ENCODE measurements around the gene MT3.

Gene MT3

DNA sequence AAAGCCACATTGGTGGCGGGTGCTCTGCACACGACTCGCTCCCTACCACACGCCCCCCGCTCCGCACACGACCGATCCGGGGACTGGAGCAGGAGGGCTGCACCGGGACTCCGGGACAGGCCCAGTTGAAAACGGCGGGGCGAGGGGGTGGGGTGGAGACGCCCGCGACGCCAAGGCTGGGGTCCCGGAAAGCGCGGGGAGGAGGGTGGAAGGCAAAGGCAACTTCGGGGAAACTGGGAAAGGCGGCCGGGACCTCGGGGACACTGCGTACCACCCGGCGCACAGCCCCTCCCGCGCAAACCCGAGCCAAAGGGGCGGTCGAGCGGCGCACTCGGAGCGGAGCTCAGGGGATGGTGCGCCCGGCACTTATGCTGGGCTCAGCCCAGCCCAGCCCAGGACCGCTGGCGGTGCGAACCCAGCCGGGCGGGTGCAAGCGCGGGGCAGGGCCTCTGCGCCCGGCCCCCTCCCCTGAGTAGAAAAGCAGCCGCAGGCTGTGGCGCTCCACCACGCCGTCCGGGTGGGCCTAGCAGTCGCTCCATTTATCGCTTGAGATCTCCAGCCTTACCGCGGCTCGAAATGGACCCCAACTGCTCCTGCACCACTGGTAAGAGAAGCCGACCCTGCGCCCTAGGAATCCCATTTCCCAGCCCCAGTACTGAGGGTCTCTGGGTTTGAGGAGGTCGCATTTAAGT is 43.0 kb downstream of the MT3 start, which contains the start of gene MT1M:
TSS of gene MT1M (plus strand) at position 504 of the 692 bp plus-strand sequence. CDS start at position 577, 73 bp downstream.
- no peak for DNase-seq

DNA sequence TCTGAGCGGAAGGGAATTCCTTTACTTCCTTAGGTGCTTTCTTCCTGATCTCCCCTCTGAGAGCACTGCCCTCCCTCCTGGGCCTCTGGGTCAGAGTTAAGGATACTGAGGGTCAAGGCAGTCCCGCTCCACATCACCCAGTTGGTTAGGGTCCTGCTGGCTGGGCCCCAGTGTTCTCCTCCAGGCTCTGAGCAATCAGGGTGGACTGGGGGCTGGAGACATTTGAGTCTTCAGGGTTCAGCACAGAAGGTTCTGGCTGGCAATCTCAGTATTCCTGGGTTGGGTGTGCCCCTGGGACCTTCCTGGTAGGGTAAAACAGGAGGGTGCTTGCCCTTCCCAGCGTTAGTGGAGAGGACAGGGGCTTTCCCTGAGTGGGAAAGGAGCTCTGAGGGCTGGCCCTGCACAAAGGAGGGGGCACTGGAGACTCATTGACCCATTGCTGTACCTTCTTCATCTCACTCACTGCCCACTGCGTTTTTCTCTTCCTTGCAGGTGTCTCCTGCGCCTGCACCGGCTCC is 43.6 kb downstream of the MT3 start:
- no peak for DNase-seq

DNA sequence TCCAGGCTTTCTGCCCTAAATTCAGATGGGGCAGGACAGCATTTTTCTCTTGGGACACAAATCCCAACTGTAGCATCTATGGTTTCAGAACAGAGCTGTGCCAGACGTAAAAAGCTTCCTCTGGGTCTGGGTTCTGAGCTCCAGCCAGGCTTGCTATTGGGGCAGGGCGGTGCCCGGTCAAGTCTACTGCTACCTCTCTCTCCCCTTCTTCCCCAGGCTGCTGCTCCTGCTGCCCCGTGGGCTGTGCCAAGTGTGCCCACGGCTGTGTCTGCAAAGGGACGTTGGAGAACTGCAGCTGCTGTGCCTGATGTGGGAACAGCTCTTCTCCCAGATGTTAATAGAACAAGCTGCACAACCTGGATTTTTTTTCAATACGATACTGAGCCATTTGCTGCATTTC is 44.2 kb downstream of the MT3 start:
- no peak for DNase-seq

DNA sequence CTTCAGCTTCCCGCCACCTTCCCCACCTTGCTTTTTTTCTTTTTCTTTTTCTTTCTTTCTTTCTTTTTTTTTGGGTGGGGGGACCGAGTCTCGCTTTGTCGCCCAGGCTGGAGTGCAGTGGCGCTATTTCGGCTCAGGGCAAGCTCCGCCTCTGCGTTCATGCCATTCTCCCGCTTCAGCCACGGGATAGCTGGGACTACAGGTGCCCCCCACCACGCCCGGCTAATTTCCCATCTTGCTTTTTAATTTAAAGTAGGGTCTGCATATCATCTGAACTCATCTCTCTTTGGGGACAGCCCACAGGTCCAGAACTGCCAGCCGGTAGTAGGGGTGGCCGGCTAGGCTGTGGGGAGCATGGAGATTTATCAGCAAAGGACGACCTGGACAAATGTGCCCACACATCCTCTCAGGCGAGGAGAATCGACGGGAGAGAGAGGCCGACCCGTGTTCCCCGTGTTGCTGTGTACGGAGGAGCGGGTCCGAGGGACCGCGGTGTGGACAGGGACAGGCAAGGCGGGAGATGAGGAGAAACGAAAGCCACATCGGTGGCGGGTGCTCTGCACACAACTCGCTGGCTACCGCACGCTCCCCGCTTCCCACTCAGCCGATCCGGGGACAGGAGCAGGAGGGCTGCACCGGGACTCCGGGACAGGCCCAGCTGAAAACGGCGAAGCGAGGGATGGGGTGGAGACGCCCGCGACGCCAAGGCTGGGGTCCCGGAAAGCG is 45.5 kb downstream of the MT3 start:
- DNase-seq: no peak

DNA sequence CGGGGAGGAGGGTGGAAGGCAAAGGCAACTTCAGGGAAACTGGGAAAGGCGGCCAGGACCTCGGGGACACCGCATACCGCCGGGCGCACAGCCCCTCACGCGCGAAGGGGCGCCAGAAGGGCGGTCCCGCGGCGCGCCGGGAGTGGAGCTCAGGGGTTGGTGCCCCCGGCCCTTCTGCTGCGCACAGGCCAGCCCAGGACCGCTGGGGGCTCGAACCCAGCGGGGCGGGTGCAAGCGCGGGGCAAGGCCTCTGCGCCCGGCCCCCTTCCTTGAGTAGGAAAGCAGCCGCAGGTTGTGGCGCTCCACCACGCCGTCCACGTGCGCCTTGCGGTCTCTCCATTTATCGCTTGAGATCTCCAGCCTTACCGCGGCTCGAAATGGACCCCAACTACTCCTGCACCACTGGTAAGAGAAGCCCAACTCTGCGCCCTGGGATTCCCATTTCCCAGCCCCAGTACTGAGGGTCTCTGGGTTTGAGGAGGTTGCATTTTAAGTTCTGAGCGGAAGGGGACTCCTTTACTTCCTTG is 46.2 kb downstream of the MT3 start:
- no peak for DNase-seq

DNA sequence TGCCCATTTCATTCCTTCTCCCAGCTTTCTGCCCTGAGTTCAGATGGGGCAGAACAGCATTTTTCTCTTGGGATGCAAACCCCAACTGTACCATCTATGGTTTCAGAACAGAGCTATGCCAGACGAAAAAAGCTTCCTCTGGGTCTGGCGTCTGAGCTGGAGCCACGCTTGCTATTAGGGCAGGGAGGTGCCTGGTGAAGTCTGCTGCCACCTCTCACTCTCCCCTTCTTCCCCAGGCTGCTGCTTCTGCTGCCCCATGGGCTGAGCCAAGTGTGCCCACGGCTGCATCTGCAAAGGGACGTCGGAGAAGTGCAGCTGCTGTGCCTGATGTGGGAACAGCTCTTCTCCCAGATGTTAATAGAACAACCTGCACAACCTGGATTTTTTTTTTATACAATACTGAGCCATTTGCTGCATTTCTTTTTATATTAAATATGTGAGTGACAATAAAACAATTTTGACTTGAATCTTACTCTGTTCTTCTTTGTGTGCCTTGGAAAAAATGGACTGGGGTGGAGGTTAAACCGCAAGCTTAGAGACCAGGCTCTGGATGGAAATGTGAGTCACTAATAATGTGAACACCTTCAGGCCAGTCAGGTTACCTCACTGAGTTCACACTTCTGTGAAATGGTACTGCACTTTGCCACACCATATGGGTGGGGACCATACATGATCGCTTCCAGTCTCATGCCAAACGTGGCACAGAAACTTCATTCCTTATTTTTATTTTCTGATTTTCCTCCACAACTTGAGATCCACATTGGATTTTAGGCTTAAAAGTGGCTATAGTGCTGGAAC is 47.5 kb downstream of the MT3 start:
- DNase-seq: no peak

DNA sequence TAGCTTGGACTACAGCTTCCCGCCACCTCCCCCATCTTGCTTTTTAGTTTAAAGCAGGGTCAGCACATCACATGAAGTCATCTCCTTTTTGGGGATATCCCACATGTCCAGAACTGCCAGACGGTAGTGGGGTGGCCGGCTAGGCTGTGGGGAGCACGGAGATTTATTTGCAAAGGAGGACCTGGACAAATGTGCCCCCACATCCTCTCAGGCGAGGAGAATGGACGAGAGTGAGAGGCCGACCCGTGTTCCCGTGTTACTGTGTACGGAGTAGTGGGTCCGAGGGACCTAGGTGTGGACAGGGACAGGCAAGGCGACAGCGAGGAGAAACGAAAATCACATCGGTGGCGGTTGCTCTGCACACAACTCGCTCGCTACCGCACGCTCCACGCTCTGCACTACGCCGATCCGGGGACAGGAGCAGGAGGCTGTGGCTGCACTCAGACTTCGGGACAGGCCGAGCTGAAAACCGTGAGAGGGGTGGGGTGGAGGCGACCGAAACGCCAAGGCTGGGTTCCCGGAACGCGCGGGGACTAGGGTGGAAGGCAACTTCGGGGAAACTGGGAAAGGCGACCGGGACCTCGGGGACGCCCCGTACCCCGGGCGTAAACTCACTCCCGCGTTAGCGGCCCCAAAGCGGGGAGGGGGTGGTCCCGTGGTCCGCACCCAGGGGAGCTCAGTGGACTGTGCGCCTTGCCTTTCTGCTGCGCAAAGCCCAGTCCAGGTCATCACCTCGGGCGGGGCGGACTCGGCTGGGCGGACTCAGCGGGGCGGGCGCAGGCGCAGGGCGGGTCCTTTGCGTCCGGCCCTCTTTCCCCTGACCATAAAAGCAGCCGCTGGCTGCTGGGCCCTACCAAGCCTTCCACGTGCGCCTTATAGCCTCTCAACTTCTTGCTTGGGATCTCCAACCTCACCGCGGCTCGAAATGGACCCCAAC is 48.8 kb downstream of the MT3 start, which contains the start of gene MT1A:
TSS of gene MT1A (plus strand) at position 853 of the 937 bp plus-strand sequence. CDS start at position 926, 73 bp downstream.
- DNase-seq: no peak

DNA sequence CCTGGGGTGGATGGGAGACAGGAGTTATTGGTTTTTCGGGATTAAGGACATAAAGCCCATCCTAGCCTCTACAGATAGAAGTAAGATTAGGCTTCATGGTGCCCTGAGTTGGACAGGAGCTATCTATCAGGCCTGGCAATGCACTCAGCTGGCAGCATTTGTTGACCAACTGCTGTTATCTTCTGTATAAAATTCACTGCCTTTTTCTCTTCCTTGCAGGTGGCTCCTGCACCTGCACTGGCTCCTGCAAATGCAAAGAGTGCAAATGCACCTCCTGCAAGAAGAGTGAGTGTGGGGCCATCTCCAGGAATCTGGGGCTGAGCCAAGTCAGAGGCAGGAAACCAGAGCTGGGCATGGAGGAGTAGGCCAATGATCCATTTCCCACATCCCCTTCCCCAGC is 49.7 kb downstream of the MT3 start:
- no peak for DNase-seq

DNA sequence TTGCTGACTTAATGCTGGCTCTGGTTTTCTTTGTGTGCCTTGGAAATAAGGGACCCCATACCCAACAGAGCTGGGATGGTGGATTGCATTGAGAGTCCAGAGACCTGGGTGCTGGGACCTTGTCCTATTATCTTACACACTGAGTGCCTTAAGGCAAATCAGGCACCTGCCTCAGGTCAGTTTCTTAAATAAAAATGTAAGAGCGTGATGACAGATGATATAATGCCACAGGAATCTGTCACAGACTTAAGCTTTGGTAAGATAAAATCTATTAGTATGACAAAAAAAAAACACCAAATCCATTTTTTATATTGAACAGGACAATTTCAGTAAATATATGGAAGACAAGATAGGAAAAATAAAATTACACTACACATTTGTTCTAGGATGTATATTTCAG is 50.7 kb downstream of the MT3 start:
- DNase-seq: no peak
